HG02884 (cell line): ENCODE data around the gene CIB4.
"Not testable (repeated sequence)": the region's sequence is repeated elsewhere in the genome, so short reads cannot be mapped to it uniquely, and the experiment has no call there.

Source experiments
- ATAC-seq: cut with Tn5 transposase; IDR thresholded peaks from one replicate; pipeline ENCODE4 v1.9.1; 2021; ENCODE audit warnings: mild to moderate bottlenecking, moderate library complexity; ENCODE audit not compliant: unreplicated experiment

The CIB4 gene

DNA sequence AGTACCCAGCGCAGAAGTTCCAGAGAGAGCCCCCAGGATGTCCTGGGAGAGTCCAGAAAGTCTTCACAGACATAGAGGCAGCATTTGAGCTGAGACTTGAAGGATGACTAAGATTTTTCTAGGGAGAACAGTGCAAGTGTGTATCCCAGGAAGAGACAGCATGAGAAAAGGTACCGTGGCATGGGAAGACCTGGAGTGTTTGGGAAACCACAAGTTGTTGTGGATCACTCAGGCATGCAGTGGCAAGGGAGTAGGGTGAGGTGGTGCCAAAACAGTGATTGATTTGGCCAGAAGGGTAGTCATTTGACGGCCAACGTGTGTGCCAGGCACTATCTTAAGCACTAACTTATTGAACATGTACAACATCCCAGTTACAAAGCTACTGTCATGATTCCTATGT, 26.9 kb upstream of the CIB4 start:
- no peak for ATAC-seq

DNA sequence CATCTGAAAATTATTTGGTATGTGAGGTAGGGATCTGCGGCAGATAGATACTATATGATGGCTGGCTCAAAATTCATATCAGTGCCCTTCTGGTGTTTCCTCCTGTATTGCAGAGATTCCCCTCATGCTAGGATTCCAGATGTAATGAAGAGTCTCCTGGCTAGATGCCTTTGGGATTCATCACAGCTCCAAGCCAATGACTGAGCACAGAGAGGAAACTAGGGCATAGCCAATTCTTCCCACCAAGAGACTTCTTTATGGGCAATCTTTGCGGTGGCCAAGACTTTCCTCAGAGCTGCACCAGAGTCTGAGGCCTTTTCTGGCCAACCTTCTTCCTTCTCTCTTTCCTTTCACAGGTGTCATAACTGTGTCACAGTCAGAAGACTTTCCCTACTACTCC, 25.5 kb upstream of the CIB4 start:
- ATAC-seq: no peak

DNA sequence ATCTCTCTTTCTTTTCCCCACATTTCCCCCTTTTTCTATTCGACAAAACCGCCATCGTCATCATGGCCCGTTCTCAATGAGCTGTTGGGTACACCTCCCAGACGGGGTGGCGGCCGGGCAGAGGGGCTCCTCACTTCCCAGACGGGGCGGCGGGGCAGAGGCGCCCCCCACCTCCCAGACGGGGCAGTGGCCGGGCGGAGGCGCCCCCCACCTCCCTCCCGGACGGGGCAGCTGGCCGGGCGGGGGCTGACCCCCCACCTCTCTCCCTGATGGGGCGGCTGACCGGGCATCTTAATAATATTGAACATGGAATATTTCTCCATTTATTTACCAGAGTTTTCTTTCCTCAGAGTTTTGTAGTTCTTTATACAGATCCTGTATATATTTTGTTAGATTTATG, 24.1 kb upstream of the CIB4 start:
- ATAC-seq: not testable (repeated sequence)

DNA sequence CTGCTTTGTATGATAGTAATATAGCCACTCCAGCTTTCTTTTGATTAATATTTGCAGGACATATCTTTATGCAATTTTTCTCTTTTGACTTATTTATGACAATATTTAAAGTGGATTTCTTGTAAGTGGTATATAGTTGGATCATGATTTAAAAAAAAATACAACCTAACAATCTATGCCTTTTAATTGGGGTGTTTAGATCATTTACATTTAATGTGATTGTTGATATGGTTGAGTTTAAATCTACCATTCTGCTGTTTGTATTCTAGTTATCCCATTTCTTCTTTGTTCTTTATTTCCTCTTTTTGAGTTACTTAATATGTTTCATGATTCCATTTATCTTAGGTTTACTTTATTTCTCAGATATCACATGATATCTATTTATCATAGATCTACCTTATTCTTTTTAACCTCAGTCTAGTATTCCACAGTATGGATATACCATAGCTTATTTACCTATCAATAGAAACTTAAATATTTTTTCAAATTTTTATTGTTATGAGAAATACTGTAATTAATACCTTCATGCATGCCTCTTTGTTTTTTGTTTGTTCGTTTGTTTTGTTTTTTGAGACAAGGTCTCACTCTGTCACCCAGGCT, 19.3 kb upstream of the CIB4 start:
- ATAC-seq: no peak

DNA sequence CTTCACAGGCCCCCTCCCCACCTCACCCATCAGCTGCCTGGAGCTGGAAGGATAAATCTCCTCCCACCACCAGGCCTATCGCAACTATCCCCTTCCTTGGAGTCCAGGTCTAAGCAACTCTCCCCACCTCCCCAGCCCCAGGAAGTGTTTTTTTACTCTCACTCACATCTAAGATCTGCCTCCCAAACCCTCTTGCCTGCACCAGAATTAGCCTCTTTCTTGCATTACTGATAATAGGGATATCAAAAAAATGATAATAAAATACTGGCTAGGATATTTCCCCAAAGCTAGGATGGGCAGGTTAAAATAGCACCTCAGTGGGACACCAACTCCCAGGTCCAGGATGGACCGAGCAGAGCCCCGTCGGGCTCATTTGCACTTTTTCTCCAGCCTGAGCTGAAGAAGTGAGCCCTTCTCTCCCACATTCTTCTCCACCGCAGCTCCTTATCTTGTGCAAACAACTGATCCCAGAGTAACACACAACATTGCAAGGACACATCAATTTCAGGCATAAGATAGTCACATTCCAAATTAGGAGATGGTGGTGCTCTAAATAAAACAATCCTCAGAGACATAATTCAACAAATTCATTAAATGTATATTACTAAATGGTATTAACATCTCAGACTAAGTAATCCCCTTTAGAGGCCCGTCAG, 17.7 kb upstream of the CIB4 start:
- ATAC-seq: no peak

DNA sequence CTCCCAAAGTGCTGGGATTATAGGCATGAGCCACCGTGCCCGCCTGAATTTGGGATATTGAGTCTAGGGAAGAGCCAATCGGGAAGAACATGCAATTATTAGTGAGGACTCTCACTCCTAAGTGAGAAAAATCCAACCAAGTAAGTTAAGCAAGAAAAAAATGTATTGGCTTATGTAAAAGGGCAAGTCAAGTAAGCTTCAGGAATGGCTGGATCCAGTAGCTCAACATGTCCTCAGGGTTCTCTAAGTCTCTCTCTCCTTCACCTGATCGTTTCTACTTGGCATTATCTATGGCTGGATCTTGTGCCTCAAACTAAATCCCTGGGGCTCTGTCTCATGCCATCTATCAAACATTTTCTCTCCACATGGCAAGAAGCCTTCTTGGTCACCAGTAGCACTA, 16.1 kb upstream of the CIB4 start:
- ATAC-seq: no peak

DNA sequence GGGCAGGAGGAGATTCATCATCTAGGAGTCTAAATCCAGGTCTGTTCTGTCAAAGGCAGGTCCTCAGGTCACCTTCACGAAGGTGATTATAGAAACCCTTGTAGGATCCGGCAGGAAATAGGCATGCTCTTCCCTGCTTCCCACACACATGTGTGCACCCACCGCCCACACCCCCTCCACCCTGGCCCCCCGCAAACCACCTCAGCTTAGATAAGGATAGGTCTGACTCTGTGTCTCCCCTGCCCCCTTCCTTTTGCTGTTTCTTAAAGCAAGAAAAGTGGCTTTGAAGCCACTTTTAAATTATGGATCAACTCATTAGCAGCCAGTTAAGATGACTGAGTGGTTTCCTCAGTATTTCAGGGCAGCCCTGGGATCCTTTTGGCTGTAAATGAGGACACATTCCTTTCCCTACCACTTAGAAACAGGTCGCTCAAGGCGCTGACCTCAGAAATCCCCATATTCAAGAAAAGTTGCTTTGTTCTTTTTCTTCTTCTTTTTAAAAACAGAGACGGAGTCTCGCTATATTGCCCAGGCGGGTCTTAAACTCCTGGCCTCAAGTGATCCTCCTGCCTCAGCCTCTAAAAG, 14.5 kb upstream of the CIB4 start:
- no peak for ATAC-seq

DNA sequence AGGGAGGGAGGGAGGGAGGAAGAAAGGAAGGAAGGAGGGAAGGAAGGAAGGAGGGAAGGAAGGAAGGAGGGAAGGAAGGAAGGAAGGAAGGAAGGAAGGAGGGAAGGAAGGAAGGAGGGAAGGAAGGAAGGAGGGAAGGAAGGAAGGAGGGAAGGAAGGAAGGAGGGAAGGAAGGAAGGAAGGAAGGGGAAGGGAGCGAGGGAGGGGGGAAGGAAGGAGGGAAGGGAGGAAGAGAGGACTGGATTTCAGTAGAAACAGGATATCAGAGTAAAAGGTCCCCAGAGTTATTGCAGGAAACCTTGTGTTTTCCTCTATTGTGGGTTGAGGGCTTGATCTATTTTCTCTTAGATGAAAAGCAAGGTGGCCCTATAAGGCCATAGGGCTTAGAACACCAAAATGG, 14.0 kb upstream of the CIB4 start:
- ATAC-seq: not testable (repeated sequence)

DNA sequence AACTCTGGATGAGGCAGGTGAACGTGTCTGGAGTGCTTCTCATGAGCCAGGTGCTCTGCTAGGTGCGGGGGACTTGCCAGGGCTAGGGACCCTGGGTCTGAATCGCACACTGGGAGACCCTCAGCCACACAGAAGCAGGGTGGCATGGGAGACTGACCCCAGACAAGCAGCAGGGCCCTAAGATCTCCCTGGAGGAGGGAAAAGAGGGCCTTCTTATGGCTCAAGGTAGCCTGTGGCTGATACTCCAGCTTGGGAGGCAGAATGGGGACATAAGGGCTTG, 12.8 kb upstream of the CIB4 start:
- ATAC-seq: no peak

DNA sequence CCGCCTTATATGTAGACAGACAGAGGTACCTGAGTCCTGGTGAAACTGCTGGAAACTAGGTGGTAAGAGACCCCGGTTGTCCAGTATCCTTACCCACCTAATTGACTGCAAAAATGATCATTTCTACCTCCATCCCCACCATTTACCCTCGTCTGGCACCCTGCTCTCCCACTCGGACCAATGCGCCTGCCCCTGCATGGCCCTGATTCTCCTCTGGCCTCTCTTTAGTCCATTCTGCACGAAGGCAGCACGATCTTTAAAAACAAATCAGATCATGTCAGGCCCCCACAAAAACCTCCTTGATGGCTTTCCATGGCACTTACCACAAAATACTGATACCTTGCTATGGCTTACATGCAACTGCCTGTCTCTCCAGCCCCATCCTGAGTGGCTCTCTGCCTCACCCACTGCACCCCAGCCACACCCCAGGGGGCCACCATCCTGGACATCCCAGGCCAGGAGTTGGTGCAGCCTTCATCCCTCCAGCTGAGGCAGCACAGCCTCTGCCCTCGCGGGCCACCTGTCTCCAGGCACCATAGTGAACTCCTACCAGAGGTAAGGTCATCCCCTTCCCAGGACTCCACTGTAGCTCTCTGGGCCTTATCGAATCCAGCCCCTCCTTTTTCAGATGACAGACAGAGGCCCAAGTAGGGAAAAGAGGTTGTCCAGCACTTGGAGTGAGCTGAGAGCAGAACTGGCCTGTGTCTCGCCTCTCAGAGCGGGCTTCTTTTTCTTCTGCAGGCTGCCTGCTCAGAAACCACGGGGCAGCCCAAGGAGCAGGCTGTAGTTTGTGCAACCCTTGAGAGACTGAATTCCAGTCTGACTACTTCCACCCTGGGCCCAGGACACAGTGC, 12.3 kb upstream of the CIB4 start:
- ATAC-seq: no peak

DNA sequence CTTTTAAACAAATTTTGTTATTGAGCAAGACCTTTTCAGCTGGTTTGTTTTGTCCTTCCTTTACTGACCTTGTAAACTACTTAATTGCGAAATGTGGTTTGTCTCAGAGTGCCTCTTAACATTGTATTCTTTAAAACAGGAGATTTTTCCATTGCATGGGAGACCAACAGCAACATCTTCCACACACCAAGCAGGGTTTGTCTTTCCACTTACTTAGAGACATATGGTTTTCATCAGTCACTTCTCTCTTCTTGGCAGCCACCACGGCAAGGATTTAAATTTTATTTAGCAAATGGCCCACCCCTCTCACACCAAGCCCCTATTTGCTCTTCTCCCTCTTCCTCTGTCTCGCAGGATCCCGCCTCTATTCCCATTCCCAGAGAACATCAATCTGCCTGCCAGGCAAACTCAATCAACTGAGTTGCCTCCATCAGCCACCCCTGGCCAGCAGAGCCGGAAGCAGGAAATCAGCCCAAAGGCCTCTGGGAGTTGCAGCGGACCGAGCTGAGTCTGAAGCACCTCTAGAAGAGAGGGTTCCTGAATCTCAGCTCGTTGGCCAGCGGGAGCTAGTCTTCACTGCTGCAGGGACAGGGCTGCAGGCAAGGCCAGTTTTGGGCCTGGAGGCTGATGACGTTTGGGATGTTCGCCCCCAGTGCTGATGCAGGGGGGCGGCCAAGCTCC, 11.3 kb upstream of the CIB4 start:
- no peak for ATAC-seq

DNA sequence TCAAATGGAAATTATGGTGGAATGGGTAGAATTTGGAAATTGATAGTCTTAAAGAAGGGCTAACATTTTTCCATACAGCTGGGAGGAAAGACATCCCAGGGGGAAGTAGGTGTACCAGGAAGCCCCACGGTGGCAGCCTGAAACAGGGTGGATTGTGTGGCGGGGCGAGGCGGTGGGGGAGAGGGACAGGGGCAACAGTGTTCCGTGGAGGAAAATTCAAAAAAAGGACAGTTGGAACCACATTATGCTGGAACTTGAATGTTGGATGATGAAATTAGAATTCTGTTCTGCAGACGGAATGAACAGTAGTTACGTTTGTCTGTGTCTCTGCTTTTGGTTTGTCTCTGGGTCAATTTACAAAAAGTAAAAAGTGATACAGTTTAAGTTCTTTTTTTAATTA, 10.6 kb upstream of the CIB4 start:
- no peak for ATAC-seq

DNA sequence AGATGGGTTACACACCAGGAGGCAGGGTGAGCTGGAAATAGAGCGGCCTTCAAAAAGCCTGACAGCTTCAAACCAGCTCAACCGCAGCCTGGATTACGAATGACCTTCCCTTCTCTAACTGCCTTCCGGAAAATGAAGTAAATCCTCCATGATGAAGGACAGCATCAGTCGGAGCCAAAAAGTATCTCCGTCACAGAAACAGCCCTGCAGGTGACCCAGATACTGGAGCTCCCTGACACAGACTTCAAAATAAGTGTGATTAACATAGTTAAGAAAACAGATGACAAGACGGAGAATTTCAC, 10.3 kb upstream of the CIB4 start:
- ATAC-seq: no peak

DNA sequence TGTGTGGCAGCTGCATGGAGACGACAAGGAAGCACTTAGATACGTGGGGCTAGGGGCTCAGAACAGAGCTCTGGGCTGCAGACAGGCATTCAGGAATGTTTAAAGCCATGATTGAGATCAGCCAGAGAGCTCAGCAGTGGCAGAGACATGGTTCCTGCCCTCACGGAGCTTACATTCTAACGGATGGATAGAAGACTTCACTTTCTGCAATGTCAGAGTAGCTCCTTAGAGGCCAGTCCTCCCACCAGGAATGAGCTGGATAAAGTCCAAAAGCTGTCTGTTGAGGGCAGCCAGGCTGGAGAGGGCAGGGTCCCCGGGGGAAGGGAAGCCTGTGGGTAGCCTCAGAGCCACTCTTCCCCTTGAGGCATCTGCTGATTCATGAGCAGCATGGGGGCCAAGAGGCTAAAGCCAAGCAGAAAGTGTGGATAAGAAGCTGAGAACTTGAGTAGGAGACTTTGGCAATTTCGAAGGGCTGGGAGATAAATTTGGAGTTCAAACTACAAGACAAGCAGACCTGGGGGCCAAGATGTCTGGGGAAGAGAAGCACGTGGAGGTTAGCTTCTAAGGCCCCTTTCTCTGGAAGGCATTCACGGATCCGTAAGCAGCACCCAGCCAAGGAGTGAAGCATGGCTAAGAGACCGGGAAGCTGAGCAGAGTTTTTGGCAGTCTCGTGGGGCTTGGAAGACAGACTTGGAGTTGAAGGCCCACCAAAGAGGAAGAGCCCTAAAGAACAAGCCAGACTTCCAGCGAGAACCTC, 9.7 kb upstream of the CIB4 start:
- ATAC-seq: no peak

DNA sequence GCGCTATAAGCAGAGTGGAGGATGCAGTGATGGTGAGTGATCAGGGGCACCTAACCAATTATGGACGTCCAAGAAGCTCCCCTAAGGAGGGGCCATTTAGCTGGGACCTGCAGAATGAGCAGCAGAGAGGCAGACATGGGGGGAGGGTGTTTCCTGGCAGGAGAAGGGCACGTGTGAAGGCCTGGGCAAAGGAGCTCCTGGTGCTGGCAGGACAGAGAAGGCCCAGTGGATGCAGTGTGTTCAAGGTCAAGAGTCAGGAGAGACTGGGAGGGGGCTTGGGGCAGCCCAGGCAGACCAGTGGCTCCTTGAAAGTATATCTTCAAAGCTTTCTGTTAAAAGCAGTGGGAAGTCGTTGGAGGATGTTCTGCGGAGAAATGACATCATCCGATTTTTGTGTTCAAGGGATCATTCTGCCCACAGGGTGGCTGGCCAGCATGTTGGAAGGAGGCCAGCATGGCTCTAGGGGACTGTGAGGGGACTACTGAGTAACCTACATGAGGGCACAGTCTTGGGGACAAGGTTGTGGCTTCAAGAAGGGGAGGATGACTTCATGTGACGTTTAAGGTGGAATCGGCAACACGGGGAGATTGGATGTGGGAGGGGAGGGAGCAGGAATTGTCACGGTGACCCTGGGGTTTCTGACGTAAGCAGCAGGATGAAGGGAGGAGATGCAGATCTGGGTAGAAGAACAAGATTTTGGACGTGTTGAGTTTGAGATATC, 9.0 kb upstream of the CIB4 start:
- no peak for ATAC-seq

DNA sequence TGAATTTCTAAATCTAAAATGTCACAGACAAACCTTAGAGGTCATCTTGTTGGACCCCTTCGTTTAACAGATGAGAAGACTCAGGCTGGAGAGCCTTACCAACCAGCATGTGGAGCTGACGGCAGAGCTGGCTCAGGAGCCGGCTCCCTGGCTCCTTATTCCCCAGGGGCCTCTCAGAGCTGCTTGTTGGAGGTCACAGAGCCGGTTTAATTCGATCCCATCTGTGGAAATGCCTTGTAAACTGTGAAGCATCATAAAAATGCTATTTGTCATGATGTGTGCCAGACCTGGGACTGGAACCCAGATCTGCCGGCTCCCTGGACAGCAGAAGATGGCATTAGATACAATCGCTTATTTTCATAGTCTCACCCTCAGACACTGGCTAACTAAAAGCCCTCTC, 8.2 kb upstream of the CIB4 start:
- no peak for ATAC-seq

DNA sequence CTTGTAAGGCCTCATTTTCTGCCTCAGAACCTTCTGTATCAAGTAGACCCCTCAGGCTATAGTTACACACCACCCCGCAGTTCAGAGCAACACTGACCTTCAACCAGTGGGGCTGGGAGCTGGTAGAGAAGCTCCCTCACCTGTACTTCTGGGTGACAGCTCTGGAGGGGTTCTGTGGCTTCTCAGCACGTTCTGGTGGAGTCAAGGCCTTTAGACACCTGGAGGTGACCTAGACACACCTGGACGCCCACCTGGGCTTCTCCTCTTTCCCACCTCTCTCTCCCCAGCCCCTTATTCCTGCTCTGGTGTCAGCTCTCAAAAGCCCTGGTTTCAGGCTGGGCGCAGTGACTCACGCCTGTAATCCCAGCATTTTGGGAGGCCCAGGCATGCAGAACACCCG, 7.3 kb upstream of the CIB4 start:
- ATAC-seq: no peak

DNA sequence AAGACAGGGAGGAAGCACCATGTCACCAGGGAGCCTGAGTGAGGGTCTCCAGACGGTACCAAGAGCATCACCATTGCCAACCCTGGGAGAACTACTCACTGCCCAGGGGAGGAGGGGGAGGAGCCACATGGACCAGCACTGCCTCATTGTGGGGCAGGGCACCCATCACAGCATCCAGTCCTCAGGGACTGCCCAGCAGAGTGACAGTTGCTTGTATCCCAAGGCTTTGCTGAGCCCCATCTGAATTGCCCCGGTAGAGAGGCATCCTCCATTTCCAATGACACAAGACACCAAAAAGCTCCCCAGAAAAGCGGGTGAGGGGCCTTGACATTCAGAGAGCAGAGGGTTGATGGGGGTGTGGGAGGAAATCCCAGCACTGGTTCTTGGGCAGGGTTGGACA, 6.8 kb upstream of the CIB4 start:
- ATAC-seq: no peak

DNA sequence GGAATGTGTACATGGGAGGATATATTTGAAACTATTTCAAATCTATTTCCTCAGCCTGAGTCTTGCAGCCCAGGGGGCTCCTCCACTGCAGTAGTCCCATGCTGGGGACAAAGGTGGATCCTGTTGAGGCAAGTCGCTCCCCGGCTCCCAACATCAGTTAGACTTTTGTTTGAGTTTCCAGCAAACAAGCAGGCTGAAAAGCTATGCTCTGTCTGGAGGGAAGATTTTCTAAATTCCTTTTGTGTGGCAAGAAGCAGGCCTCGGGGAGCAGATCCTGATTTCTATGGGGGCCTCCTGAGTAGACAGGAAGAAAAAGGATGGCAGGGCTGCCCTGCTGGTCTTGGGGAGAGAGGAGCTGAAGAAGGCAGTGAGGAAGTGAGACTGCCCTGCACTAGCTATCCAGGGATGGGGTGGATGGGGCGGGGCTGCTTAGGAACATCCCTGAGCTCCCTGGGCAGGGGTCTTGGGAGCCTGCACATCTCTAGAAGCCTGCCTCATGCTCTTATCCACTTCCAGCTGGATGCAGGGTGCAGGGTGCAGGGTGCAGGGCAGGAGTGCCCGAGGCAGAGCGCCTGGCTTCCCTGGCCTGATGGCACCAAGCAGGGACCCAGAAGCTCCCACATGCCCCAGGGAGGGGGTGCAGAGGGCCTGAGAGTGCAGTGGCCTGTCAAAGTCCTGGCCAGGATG, 6.0 kb upstream of the CIB4 start:
- ATAC-seq: no peak

DNA sequence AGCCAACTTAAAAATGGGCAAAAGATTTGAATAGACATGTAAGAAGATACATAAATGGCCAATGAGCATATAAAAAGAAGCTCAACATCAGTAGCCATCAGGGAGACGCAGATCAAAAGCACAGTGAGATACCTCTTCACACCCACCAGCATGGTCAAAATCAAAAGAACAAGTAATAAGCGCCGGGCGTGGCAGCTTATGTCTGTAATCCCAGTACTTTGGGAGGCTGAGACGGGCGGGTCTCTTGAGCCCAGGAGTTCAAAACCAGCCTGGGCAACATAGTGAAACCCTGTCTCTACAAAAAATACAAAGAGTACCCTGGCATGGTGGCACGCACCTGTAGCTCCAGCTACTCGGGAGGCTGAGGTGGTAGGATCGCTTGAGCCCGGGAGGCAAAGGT, 4.6 kb upstream of the CIB4 start:
- ATAC-seq: no peak
